ENCODE measurements around the gene FBXL2.

The FBXL2 gene

GRCh38 chr3:33363113-33363800, 86.0 kb downstream of the FBXL2 start:
- TF ChIP-seq CTCF (conservative IDR thresholded peaks at IDR 0.05; ENCODE audit: low read depth, low read length), result no peak
- no peak for DNase-seq (ENCODE audit: low read depth)
- no peak overlapping the region for H3K4me3 ChIP-seq (ENCODE audit: low read depth, low read length)

GRCh38 chr3:33364060-33364459, 86.8 kb downstream of the FBXL2 start:
- no peak overlapping the region for H3K4me3 ChIP-seq (ENCODE audit: low read depth, low read length)
- TF ChIP-seq CTCF (conservative IDR thresholded peaks at IDR 0.05; ENCODE audit: low read depth, low read length), result no peak
- no peak for DNase-seq (ENCODE audit: low read depth)

- TF ChIP-seq CTCF (conservative IDR thresholded peaks at IDR 0.05; ENCODE audit: low read depth, low read length), result no peak
- no peak overlapping the region for H3K4me3 ChIP-seq (ENCODE audit: low read depth, low read length)
- DNase-seq (ENCODE audit: low read depth), result peak; percentile 61
Measured at GRCh38 chr3:33364531-33365128, 87.4 kb downstream of the FBXL2 start.

- no peak overlapping the region for H3K4me3 ChIP-seq (ENCODE audit: low read depth, low read length)
- peak; percentile 73 for DNase-seq (ENCODE audit: low read depth)
Measured at GRCh38 chr3:33372218-33373081, 95.2 kb downstream of the FBXL2 start.

GRCh38 chr3:33373082-33373437, 95.8 kb downstream of the FBXL2 start:
- DNase-seq (ENCODE audit: low read depth), result no peak
- no peak for TF ChIP-seq CTCF (conservative IDR thresholded peaks at IDR 0.05; ENCODE audit: low read depth, low read length)
- no peak overlapping the region for H3K4me3 ChIP-seq (ENCODE audit: low read depth, low read length)

More at GRCh38 chr3:33372218-33373081, 95.2 kb downstream of the FBXL2 start:
- peak; percentile 91 for TF ChIP-seq CTCF (conservative IDR thresholded peaks at IDR 0.05; ENCODE audit: low read depth, low read length)

- peak; percentile 16 for TF ChIP-seq CTCF (conservative IDR thresholded peaks at IDR 0.05; ENCODE audit: low read depth, low read length)
- H3K4me3 ChIP-seq (ENCODE audit: low read depth, low read length), result no peak overlapping the region
Measured at GRCh38 chr3:33377489-33377888, 100.2 kb downstream of the FBXL2 start.

More at GRCh38 chr3:33377489-33377888, 100.2 kb downstream of the FBXL2 start:
- no peak for DNase-seq (ENCODE audit: low read depth)
